ENCODE data around the gene NRK.
"Not testable (repeated sequence)": the region's sequence is repeated elsewhere in the genome, so short reads cannot be mapped to it uniquely, and the experiment has no call there.

The NRK gene

DNA sequence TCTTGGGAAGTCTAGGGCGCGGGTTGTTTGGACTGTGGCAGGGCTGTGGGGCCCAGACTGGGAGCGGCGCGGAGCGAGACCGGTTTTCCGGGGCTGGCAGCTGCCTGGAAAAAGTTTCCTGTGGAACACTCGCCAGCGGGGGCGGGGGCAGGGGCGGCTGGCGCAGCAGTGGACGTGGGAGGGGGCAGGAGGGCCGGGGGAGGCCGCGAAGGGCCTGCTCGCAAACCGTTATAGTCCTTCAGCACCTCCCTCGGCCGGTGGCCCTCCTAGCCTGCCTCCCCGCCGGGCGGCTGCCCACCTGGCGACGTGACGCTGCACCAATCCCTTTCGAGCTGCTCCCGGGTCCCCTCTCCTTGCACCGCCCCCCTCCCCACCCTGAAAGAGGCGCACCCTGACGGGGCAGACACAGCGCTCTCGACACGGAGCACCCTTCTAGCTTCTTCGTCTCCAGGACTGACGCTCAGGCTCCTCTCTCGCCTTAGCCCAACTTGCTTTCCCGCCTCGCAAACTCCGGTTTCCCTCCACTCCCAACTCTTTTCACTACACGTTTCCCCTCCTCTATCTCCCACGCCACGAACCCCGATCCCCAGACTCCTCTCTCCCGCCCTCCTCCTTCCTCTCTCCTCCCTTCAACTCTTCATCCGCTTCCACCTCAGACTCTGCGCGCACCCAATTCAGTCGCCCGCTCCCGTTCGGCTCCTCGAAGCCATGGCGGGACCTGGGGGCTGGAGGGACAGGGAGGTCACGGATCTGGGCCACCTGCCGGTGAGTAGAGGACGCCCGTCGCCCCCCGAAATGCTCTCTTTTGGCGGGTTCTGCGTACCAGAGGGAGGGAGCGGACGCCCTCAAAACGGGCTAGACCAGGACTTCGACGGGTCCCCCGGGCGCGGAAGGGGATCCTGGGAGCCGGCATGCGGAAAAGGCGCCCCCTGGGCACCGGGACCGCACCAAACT lies at the start of gene NRK:
NRK (plus strand) TSS at position 402 of the 954 bp plus-strand sequence; CDS start at position 709, 307 bp downstream.
- no peak for DNase-seq (ENCODE audit: low read depth in 3 of 3)

DNA sequence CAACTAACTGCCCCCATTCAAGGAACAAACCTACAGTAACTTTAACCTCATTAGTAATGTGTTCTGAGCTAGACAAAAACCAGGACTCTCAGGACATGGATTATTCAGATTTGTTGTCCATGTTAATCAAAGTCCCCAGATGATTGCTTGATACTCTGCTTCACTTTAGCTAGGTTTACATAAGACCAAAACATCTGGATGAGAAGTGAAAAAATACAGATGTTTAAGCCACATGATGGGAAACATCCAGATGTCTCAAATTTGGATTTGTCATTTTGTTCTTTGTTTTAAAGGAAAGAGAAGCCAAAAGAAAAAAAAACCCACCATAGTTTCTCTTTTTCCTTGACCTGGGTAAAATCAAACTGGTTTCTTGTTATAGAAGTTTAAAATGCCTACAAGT lies 48.5 kb upstream of the NRK start:
- DNase-seq (ENCODE audit: low read depth in 3 of 3) = no peak

- no peak for DNase-seq (ENCODE audit: low read depth in 3 of 3)
These were observed 46.7 kb upstream of the NRK start for GRCh38 chrX:105775679-105776078.

GRCh38 chrX:105781804-105782203 lies 40.5 kb upstream of the NRK start:
- DNase-seq (ENCODE audit: low read depth in 3 of 3) = no peak

DNA sequence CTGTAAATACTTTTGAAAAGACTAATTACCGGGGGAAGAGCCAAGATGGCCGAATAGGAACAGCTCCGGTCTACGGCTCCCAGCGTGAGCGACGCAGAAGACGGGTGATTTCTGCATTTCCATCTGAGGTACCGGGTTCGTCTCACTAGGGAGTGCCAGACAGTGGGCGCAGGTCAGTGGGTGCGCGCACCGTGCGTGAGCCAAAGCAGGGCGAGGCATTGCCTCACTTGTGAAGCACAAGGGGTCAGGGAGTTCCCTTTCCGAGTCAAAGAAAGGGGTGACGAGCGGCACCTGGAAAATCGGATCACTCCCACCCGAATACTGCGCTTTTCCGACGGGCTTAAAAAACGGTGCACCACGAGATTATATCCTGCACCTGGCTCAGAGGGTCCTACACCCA lies 25.5 kb upstream of the NRK start:
- DNase-seq (ENCODE audit: low read depth in 3 of 3) = not testable (repeated sequence)

DNA sequence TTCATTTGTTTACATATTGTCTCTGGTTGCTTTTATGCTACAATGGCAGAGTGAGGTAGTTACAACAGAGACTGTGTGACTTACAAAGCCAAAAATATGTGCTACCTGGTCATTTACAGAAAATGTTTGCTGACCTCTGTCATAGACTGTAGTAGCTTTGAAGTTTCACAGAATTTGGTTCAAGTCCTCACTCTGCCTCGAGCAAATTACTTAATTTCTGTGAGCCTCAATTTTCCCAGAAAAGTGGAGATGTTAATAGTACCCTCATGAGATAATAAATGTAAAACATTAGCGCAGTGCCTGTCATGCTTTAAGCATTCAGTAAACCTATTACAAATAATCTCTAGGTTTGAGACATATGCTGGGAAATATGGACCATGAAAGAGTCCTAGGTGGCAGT lies 18.4 kb upstream of the NRK start:
- no peak for DNase-seq (ENCODE audit: low read depth in 3 of 3)

DNA sequence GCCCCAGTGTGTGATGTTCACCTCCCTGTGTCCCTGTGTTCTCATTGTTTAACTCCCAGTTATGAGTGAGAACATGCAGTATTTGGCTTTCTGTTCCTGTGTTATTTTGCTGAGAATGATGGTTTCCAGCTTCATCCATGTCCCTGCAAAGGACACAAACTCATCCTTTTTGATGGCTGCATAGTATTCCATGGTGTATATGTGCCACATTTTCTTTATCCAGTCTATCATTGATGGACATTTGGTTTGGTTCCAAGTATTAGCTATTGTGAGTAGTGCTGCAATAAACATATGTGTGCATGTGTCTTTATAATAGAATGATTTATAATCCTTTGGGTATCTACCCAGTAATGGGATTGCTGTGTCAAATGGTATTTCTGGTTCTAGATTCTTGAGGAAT lies 16.7 kb upstream of the NRK start:
- DNase-seq (ENCODE audit: low read depth in 3 of 3) = not testable (repeated sequence)

- no peak for DNase-seq (ENCODE audit: low read depth in 3 of 3)
These were observed 5.8 kb upstream of the NRK start for GRCh38 chrX:105816517-105816916.

GRCh38 chrX:105820247-105820646 lies 2.1 kb upstream of the NRK start:
- no peak for DNase-seq (ENCODE audit: low read depth in 3 of 3)

DNA sequence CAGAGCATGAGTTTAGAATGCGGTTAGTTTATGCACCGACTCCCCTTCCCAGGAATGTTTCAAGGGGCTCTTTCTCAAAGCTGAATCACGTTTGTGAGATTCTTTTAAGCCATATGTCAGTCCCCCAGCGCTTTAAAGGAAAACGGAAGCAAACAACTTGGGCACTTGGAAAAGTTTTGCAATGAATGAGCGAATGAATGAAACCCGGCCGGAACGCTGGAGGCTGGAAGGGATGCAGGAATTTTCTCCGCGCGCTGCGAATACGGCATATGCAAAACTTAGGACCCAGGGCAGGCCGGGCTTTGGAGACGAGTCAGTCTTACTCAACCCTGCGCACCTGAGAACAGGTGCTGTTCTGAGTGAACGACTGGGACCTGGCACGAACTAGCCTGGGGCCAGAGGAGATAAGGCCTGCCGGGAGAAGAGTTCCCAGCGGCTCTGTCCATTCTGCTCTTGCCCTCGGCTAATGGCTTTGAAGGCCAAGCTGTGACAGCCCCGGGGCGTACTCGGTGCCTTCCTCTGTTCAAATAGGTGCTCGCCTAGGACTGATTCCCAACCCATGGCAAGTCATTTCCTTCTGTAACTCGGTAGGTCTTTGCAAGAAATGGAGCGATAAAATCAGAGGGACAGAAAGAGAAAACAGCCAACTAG lies 743 bp upstream of the NRK start:
- DNase-seq (ENCODE audit: low read depth in 3 of 3) = no peak

GRCh38 chrX:105823092-105823455 lies 735 bp downstream of the NRK start:
- no peak for DNase-seq (ENCODE audit: low read depth in 3 of 3)

GRCh38 chrX:105829011-105829410 lies 6.7 kb downstream of the NRK start:
- no peak for DNase-seq (ENCODE audit: low read depth in 3 of 3)

DNA sequence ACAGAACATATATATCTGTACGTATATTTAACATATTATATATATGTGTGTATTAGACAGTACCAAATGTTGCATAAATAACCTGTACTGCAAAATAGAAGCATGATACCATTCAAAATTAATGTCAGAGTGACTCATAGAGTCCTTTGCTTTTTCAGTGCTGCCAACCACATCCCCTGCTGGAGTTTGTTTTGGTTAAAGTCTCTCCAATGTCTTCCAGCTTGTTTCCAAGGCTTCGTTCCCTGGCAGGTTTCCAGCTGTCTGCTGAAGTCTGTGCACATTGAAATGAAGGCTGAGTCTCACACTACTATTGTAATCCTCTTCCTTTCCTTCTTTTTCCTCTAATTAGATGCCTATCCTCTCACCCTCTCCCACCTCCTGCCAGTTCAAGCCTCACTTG lies 14.9 kb downstream of the NRK start:
- DNase-seq (ENCODE audit: low read depth in 3 of 3) = no peak

DNA sequence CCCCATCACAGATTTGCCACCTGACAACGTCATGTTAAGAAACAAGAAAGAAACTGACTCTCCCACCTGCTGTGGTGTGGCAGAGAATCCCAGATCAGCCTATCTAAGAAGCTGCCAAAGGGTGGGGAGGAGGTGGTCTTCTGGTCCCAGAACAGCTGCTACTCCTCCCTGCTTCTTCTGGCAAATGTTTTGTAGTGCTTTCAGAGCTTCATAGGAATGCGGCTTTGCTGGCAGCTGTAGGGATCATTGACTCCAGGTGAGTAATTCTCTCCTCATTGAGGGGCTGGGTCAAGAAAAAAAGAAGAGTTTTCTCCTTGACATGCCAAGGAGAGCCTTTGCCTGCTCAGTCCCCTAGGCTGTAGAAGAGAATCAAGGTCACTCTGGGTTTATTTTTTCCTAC lies 23.3 kb downstream of the NRK start:
- DNase-seq (ENCODE audit: low read depth in 3 of 3) = no peak

DNA sequence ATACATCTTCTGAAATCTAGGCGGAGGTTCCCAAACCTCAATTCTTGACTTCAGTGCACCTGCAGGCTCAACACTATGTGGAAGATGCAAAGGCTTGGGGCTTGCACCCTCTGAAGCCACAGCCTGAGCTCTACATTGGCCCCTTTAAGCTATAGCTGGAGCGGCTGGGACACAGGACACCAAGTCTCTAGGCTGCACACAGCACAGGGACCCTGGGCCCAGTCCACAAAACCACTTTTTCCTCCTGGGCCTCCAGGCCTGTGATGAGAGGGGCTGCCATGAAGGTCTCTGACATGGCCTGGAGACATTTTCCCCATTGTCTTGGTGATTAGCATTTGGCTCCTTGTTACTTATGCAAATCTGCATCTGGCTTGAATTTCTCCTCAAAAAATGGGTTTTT lies 27.8 kb downstream of the NRK start:
- DNase-seq (ENCODE audit: low read depth in 3 of 3) = not testable (repeated sequence)

DNA sequence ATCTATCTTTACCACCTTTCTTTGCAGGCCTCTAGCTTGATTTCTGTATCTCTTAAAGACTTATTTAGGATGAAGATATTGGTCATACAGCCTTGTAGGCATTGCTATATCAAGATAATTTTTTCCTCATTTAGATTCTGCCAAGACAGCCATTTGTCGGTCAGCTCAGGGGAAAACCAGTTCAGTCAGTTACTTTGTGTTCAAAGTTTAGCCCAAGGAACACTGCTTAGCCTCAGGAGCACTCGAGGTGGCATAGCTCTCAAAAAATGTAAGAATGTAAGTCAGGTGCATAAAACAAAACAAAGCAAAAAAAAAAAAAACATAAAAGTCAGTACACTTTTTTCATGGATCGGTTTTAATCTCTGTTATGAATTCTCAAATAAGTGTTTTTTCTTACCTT lies 43.4 kb downstream of the NRK start:
- DNase-seq (ENCODE audit: low read depth in 3 of 3) = no peak

DNA sequence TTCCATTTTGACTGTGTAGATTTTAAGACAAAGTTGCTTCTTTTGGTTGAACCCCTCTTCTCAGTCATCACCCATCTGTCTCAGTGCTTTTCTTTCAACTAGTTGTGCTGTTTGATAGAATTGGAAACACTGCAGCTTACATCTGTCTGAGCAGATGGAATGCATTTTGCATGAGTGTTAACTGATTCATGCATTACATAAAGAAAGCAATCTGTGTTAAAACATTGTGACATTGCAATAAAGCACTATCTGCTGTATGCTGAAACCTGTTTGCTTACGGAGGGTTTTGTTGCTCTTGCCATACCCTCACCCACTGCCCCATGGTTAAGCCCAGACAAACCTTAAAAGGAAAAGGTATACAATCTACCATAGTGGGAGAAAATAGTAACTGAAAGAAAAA lies 47.4 kb downstream of the NRK start:
- no peak for DNase-seq (ENCODE audit: low read depth in 3 of 3)

- DNase-seq (ENCODE audit: low read depth in 3 of 3) = no peak
These were observed 48.1 kb downstream of the NRK start for GRCh38 chrX:105870445-105870844.

- no peak for DNase-seq (ENCODE audit: low read depth in 3 of 3)
These were observed 50.6 kb downstream of the NRK start for GRCh38 chrX:105872941-105873340.

- DNase-seq (ENCODE audit: low read depth in 3 of 3) = no peak
These were observed 52.5 kb downstream of the NRK start for GRCh38 chrX:105874790-105875189.

DNA sequence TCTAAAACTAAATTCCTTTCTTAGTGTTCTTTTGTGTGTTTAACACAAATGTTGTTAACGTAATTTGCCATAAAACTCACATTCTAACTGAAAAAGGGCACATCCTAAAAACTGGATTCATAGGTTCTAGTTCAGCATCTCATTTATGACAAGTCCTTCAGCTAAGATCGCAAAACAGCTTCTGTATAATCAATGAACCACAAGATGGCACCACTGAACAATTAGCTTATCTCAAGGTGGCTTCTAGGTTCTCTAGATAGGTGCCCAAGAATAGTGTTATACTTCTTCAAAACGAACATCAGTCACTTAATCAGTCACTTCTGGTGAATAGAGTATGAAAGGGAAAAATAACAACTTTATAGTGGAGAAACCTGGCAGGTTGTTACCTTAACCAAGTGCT lies 54.3 kb downstream of the NRK start:
- no peak for DNase-seq (ENCODE audit: low read depth in 3 of 3)

- DNase-seq (ENCODE audit: low read depth in 3 of 3) = no peak
These were observed 58.2 kb downstream of the NRK start for GRCh38 chrX:105880491-105880890.

DNA sequence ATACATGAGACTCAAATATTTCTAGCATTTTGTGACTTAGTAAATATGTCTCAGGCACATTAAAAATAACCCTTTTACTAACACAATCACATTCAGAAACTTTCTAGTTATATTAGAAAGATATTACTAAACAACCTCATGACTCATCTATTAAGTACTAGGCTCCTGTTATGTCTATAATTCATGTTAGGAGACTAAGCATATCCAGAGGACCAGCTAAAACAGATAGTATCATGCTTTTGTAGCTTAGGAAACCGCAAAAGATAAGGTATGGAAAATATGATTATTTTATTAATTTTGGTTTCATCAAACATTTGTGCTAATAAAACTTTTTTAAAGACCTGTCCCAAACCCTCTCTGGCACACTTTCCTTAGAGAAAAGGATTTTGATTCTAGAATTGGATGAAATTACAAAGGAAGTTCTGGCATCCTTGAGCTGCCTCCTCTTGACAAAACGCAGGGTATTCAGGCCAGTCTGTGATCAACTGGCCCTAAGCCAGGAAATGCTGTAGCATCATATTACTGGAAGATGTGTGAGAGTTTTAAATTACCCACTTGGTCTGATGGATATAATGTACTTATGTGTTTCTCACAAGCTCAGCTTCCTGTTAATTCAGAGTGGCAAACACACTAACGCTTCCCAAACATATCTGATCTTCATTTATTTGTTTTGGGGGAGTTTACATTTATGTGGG lies 60.4 kb downstream of the NRK start:
- no peak for DNase-seq (ENCODE audit: low read depth in 3 of 3)

All from stimulated activated CD4-positive, alpha-beta T cell treated with anti-CD3 and anti-CD28 coated beads, TNF-alpha, amount 100 ng/mL, for 48 hours (primary cell).